ENCODE results near the gene PTPRJ.

- TF ChIP-seq CTCF (IDR thresholded peaks at IDR 0.05) = no peak
- TF ChIP-seq POLR2A (IDR thresholded peaks at IDR 0.05) = no peak
- no peak for TF ChIP-seq POLR2AphosphoS5 (IDR thresholded peaks at IDR 0.05)
Observed at GRCh38 chr11:47991266-47991830, 11.0 kb downstream of the PTPRJ start.

All from sigmoid colon (tissue), 4 donors.